ENCODE results near the gene FGFR3.

DNA sequence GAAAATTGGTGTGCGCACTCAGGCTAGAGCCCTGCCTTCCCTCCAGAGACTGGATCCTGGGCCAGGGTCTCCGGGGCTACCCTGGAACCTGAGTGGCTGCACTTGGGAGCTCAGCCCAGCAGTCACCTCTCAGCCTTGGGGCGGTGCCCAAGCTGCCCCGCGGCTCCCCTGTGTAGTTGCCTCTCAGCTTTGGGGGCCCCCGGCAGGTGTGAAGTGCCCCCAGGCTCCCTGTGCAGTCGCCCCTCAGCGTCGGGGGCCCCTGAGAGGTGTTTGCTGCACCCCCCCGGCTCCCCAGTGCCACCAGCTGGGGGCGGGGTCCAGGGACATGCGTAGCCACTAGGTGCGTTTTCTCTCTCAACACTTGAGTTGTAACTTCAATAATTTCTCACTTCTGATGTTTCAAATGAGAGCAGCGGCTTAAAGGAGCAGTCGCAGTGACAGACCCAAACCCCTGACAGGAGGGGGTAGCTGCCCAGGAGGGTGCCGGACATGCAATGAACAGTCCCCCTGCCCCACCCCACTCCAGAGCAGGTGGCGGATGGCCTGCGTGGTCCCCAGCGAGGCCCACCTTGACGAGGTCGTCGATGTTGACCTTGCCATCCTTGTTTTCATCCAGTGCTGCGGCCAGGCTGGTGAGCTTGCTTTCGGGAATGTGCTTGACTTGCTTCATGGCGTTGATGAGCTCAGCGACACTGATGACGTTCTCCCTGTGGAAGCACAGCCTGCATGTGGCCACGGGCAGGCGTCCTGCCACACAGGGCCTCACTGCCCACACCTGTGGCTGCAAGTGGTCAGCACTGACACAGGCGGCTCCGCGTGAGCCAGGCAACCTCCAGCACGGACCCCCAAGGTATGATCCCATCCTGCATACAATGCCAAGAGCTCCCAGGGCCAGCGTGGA is 22.3 kb downstream of the FGFR3 start:
- no peak for TF ChIP-seq SMARCA5 (IDR thresholded peaks at IDR 0.05)
- TF ChIP-seq, protein P1, sequence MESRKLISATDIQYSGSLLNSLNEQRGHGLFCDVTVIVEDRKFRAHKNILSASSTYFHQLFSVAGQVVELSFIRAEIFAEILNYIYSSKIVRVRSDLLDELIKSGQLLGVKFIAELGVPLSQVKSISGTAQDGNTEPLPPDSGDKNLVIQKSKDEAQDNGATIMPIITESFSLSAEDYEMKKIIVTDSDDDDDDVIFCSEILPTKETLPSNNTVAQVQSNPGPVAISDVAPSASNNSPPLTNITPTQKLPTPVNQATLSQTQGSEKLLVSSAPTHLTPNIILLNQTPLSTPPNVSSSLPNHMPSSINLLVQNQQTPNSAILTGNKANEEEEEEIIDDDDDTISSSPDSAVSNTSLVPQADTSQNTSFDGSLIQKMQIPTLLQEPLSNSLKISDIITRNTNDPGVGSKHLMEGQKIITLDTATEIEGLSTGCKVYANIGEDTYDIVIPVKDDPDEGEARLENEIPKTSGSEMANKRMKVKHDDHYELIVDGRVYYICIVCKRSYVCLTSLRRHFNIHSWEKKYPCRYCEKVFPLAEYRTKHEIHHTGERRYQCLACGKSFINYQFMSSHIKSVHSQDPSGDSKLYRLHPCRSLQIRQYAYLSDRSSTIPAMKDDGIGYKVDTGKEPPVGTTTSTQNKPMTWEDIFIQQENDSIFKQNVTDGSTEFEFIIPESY (IDR thresholded peaks at IDR 0.05) = no peak
- TF ChIP-seq, protein P2, sequence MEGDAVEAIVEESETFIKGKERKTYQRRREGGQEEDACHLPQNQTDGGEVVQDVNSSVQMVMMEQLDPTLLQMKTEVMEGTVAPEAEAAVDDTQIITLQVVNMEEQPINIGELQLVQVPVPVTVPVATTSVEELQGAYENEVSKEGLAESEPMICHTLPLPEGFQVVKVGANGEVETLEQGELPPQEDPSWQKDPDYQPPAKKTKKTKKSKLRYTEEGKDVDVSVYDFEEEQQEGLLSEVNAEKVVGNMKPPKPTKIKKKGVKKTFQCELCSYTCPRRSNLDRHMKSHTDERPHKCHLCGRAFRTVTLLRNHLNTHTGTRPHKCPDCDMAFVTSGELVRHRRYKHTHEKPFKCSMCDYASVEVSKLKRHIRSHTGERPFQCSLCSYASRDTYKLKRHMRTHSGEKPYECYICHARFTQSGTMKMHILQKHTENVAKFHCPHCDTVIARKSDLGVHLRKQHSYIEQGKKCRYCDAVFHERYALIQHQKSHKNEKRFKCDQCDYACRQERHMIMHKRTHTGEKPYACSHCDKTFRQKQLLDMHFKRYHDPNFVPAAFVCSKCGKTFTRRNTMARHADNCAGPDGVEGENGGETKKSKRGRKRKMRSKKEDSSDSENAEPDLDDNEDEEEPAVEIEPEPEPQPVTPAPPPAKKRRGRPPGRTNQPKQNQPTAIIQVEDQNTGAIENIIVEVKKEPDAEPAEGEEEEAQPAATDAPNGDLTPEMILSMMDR (IDR thresholded peaks at IDR 0.05 in 2 of 3, conservative IDR thresholded peaks at IDR 0.05 in 1 of 3; ENCODE audit: control insufficient read depth in 2 of 3, extremely low read depth in 1 of 3, insufficient read depth in 1 of 3, low read depth in 3 of 3, low read length in 3 of 3) = no peak
- TF ChIP-seq YBX1 (IDR thresholded peaks at IDR 0.05) = no peak
- no peak for TF ChIP-seq SP1 (IDR thresholded peaks at IDR 0.05; ENCODE audit: low read depth, low read length)
- no peak for TF ChIP-seq EZH2 (IDR thresholded peaks at IDR 0.05; ENCODE audit: borderline replicate concordance, control insufficient read depth, low read depth, low read length)
- TF ChIP-seq, protein P3, sequence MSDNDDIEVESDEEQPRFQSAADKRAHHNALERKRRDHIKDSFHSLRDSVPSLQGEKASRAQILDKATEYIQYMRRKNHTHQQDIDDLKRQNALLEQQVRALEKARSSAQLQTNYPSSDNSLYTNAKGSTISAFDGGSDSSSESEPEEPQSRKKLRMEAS (IDR thresholded peaks at IDR 0.05; ENCODE audit: low read depth, low read length) = no peak
- no peak for TF ChIP-seq RELA (IDR thresholded peaks at IDR 0.05; ENCODE audit: borderline replicate concordance, partially characterized antibody)
- TF ChIP-seq, protein P4, sequence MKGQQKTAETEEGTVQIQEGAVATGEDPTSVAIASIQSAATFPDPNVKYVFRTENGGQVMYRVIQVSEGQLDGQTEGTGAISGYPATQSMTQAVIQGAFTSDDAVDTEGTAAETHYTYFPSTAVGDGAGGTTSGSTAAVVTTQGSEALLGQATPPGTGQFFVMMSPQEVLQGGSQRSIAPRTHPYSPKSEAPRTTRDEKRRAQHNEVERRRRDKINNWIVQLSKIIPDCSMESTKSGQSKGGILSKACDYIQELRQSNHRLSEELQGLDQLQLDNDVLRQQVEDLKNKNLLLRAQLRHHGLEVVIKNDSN (IDR thresholded peaks at IDR 0.05; ENCODE audit: borderline replicate concordance, extremely low read length, insufficient read depth, low read depth, low read length) = no peak
- no peak for TF ChIP-seq ZZZ3 (IDR thresholded peaks at IDR 0.05; ENCODE audit: control insufficient read depth, insufficient read length, low read depth)
- TF ChIP-seq ZNF274 (IDR thresholded peaks at IDR 0.05; ENCODE audit: insufficient read depth, insufficient read length) = no peak
- TF ChIP-seq, protein P5, sequence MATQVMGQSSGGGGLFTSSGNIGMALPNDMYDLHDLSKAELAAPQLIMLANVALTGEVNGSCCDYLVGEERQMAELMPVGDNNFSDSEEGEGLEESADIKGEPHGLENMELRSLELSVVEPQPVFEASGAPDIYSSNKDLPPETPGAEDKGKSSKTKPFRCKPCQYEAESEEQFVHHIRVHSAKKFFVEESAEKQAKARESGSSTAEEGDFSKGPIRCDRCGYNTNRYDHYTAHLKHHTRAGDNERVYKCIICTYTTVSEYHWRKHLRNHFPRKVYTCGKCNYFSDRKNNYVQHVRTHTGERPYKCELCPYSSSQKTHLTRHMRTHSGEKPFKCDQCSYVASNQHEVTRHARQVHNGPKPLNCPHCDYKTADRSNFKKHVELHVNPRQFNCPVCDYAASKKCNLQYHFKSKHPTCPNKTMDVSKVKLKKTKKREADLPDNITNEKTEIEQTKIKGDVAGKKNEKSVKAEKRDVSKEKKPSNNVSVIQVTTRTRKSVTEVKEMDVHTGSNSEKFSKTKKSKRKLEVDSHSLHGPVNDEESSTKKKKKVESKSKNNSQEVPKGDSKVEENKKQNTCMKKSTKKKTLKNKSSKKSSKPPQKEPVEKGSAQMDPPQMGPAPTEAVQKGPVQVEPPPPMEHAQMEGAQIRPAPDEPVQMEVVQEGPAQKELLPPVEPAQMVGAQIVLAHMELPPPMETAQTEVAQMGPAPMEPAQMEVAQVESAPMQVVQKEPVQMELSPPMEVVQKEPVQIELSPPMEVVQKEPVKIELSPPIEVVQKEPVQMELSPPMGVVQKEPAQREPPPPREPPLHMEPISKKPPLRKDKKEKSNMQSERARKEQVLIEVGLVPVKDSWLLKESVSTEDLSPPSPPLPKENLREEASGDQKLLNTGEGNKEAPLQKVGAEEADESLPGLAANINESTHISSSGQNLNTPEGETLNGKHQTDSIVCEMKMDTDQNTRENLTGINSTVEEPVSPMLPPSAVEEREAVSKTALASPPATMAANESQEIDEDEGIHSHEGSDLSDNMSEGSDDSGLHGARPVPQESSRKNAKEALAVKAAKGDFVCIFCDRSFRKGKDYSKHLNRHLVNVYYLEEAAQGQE (IDR thresholded peaks at IDR 0.05; ENCODE audit: low read depth, low read length) = no peak
- TF ChIP-seq CEBPB (IDR thresholded peaks at IDR 0.05; ENCODE audit: borderline replicate concordance in 1 of 2, low read depth in 2 of 2, low read length in 2 of 2) = no peak
- TF ChIP-seq EP300 (IDR thresholded peaks at IDR 0.05; ENCODE audit: borderline replicate concordance in 1 of 2, control insufficient read depth in 1 of 2, low read depth in 2 of 2, low read length in 2 of 2) = no peak
